Neutrophil (primary cell): ENCODE results near the gene GNAI3.
"Not testable (repeated sequence)": the region's sequence is repeated elsewhere in the genome, so short reads cannot be mapped to it uniquely, and the experiment has no call there.

Experiments
- H3K27ac ChIP-seq: fragments of 200-600 bp; sonication (generic); 2 replicates; pipeline ENCODE4 v1.5.1; 2016; ENCODE audit warnings: mild to moderate bottlenecking, moderate library complexity
- H3K27me3 ChIP-seq: fragments of 200-600 bp; sonication (generic); 2 replicates; pipeline ENCODE4 v1.6.0; 2016; ENCODE audit warnings: mild to moderate bottlenecking
- H3K36me3 ChIP-seq: fragments of 200-600 bp; sonication (generic); 2 replicates; pipeline ENCODE4 v1.5.1; 2017
- H3K4me1 ChIP-seq, 2 experiments: fragments of 200-600 bp in 1 of 2; sonication (generic) in 1 of 2; 1 replicate in 1 of 2; 2 replicates in 1 of 2; pipeline versions ENCODE4 v1.5.1 to v1.6.1; 2013 to 2016; ENCODE audit warnings: low read depth in 1 of 2, low read length in 1 of 2, mild to moderate bottlenecking in 1 of 2, moderate library complexity in 1 of 2; ENCODE audit not compliant: control insufficient read depth in 1 of 2, insufficient read depth in 1 of 2
- H3K4me3 ChIP-seq, 2 experiments: fragments of 200-600 bp in 1 of 2; sonication (generic) in 1 of 2; 1 replicate in 1 of 2; 2 replicates in 1 of 2; pipeline ENCODE4 v1.5.1; 2013 to 2016; ENCODE audit warnings: low read depth in 1 of 2, low read length in 1 of 2, mild to moderate bottlenecking in 1 of 2, moderate library complexity in 1 of 2
- H3K9me3 ChIP-seq: fragments of 200-600 bp; sonication (generic); 2 replicates; pipeline ENCODE4 v1.5.1; 2016
- CTCF ChIP-seq: fragments of 200-600 bp; sonication (generic); IDR thresholded peaks from 2 replicates; pipeline ENCODE4 v1.5.1; 2016; ENCODE audit warnings: antibody characterized with exemption

The GNAI3 gene

GRCh38 chr1:109659997-109660690 lies 111.7 kb downstream of the GNAI3 start:
- Histone ChIP-seq H3K9me3 (no peaks in the 10 kb centered on the region), H3K4me1 (peaks cover 6 to 12% of the 10 kb centered on the region in 2 experiments), H3K4me3 (no peak overlapping the region), H3K27ac (no peak overlapping the region), H3K36me3 (no peaks in the 10 kb centered on the region), H3K27me3 (peaks cover 5% of the 10 kb centered on the region)
- no peak for TF ChIP-seq CTCF

- H3K4me3 ChIP-seq, H3K27me3 ChIP-seq, H3K4me1 ChIP-seq, H3K36me3 ChIP-seq, H3K9me3 ChIP-seq, H3K27ac ChIP-seq: not testable (repeated sequence)
Observed at GRCh38 chr1:109660691-109661026, 112.2 kb downstream of the GNAI3 start.

GRCh38 chr1:109661391-109661790 lies 113.0 kb downstream of the GNAI3 start:
- H3K4me3 ChIP-seq, result no peak overlapping the region
- no peak overlapping the region for H3K27ac ChIP-seq
- peaks cover 3 to 4% of the 10 kb centered on the region in 2 experiments for H3K4me1 ChIP-seq
- no peaks in the 10 kb centered on the region for H3K27me3 ChIP-seq
- no peaks in the 10 kb centered on the region for H3K36me3 ChIP-seq
- no peaks in the 10 kb centered on the region for H3K9me3 ChIP-seq
- TF ChIP-seq CTCF, result no peak

- Histone ChIP-seq H3K4me3 (no peak overlapping the region), H3K4me1 (peaks cover 0 to 13% of the 10 kb centered on the region in 2 experiments), H3K36me3 (no peaks in the 10 kb centered on the region), H3K27me3 (peaks cover 15% of the 10 kb centered on the region), H3K9me3 (no peaks in the 10 kb centered on the region), H3K27ac (no peak overlapping the region)
- TF ChIP-seq CTCF, result no peak
Observed at GRCh38 chr1:109664671-109665070, 116.3 kb downstream of the GNAI3 start.

- H3K27ac ChIP-seq, result no peak within 1 kb of the TSS
- H3K4me3 ChIP-seq, result peak within 1 kb of the TSS; percentile 20 to 57
- H3K27me3 ChIP-seq, result peaks cover 15% of the 10 kb centered on the region
- peaks cover 0 to 13% of the 10 kb centered on the region in 2 experiments for H3K4me1 ChIP-seq
- TF ChIP-seq CTCF, result no peak
- H3K36me3 ChIP-seq, result no peaks in the 10 kb centered on the region
- H3K9me3 ChIP-seq, result no peaks in the 10 kb centered on the region
Observed at GRCh38 chr1:109667452-109668122, 119.2 kb downstream of the GNAI3 start, which contains the start of gene GSTM2. Gene GSTM2 (plus strand): TSS chr1:109668057. CDS start chr1:109668116, 59 bp downstream.
